Sigmoid colon (tissue), 4 donors: ENCODE results near the gene MDH1B.

ENCODE experiments used
- CTCF ChIP-seq, 4 experiments: fragments of 450-650 bp in 3 of 4; fragments of 200-600 bp in 1 of 4; IDR thresholded peaks; one replicate each; pipeline ENCODE4 v1.5.1; 2016 to 2019; ENCODE audit warnings: antibody characterized with exemption in 4 of 4, mild to moderate bottlenecking in 3 of 4, moderate library complexity in 2 of 4
- EP300 ChIP-seq, 4 donors: sonication (generic); formaldehyde crosslinking; IDR thresholded peaks; one replicate each; pipeline ENCODE4 v1.6.1; 2017; ENCODE audit warnings: antibody characterized with exemption in 4 of 4

GRCh38 chr2:206728277-206729199 lies 36.6 kb downstream of the MDH1B start:
- TF ChIP-seq CTCF (IDR thresholded peaks at IDR 0.05) = no peak
- TF ChIP-seq EP300 (IDR thresholded peaks at IDR 0.05) = no peak
